ENCODE results near the gene NCKAP5L.

GRCh38 chr12:49796606-49797448 lies 31.4 kb downstream of the NCKAP5L start:
- TF ChIP-seq ZNF565 (CRISPR knock-in tag; conservative IDR thresholded peaks at IDR 0.05; ENCODE audit: low read depth) (no peak), TCF4 (CRISPR knock-in tag; IDR thresholded peaks at IDR 0.05; ENCODE audit: borderline replicate concordance) (no peak), BACH2 (CRISPR knock-in tag; IDR thresholded peaks at IDR 0.05; ENCODE audit: borderline replicate concordance) (no peak), PATZ1 (CRISPR knock-in tag; IDR thresholded peaks at IDR 0.05; ENCODE audit: borderline replicate concordance) (no peak), ZC3H10 (CRISPR knock-in tag; IDR thresholded peaks at IDR 0.05) (no peak), TOX (CRISPR knock-in tag; IDR thresholded peaks at IDR 0.05; ENCODE audit: borderline replicate concordance) (no peak), ZFP3 (CRISPR knock-in tag; IDR thresholded peaks at IDR 0.05) (no peak), RARB (CRISPR knock-in tag; IDR thresholded peaks at IDR 0.05) (no peak), CREB5 (CRISPR knock-in tag; IDR thresholded peaks at IDR 0.05; ENCODE audit: low read depth) (no peak), SNAI2 (CRISPR knock-in tag; IDR thresholded peaks at IDR 0.05) (no peak), ISL1 (CRISPR knock-in tag; IDR thresholded peaks at IDR 0.05) (no peak), ZFP30 (CRISPR knock-in tag; IDR thresholded peaks at IDR 0.05) (no peak), ZNF70 (CRISPR knock-in tag; IDR thresholded peaks at IDR 0.05) (no peak), OSR1 (CRISPR knock-in tag; IDR thresholded peaks at IDR 0.05) (no peak)
